Endometrial microvascular endothelial cells (primary cell): ENCODE measurements around the gene TTLL9. TPM values are rescaled to one million over a fixed set of nuclear protein-coding genes. Genes with fewer than 3 reads are reported as not detected.
"Not testable (repeated sequence)": the region's sequence is repeated elsewhere in the genome, so short reads cannot be mapped to it uniquely, and the experiment has no call there.

ENCODE experiments used
- in situ Hi-C: cut with HindIII; loops from 2 replicates; pipeline ENCODE4 v1.10.0; 2017; ENCODE audit warnings: low sequenced_read_pairs, low pct_unique_long_range_greater_than_20kb; ENCODE audit errors: inconsistent ontology term
- total RNA-seq: library from RNA; depleted of rRNA; stranded (reverse); fragments of >200 nt; gene quantifications from one replicate; pipeline ENCODE4 v1.2.3, GENCODE V29; 2015; ENCODE audit errors: inconsistent ontology term

TTLL9 gene
- total RNA-seq, 1 donor from 2014 or later, result not detected

GRCh38 chr20:31927627-31928159 lies 57.3 kb downstream of the TTLL9 start:
- in situ Hi-C loops, result no loop called here

GRCh38 chr20:31929631-31930030 lies 59.2 kb downstream of the TTLL9 start:
- in situ Hi-C loops, result not testable (repeated sequence)

- in situ Hi-C loops, result no loop called here
These were observed 60.3 kb downstream of the TTLL9 start for GRCh38 chr20:31930779-31931178.

- in situ Hi-C loops, result no loop called here
These were observed 63.3 kb downstream of the TTLL9 start for GRCh38 chr20:31933698-31934097.

- in situ Hi-C loops, result no loop called here
These were observed 64.1 kb downstream of the TTLL9 start for GRCh38 chr20:31934491-31934890.

GRCh38 chr20:31934968-31935764 lies 64.7 kb downstream of the TTLL9 start:
- in situ Hi-C loops, result no loop called here

GRCh38 chr20:31936420-31936819 lies 66.0 kb downstream of the TTLL9 start:
- in situ Hi-C loops, result no loop called here

- in situ Hi-C loops, result no loop called here
These were observed 67.4 kb downstream of the TTLL9 start for GRCh38 chr20:31937820-31938219.

GRCh38 chr20:31939661-31940060 lies 69.2 kb downstream of the TTLL9 start:
- in situ Hi-C loops, result no loop called here

GRCh38 chr20:31943052-31943471 lies 72.6 kb downstream of the TTLL9 start:
- in situ Hi-C loops, result no loop called here

- in situ Hi-C loops, result no loop called here
These were observed 74.9 kb downstream of the TTLL9 start for GRCh38 chr20:31945319-31945718.

- in situ Hi-C loops, result no loop called here
These were observed 75.4 kb downstream of the TTLL9 start for GRCh38 chr20:31945785-31946184.

GRCh38 chr20:31948008-31948407 lies 77.6 kb downstream of the TTLL9 start:
- in situ Hi-C loops, result no loop called here

- in situ Hi-C loops, result no loop called here
These were observed 79.6 kb downstream of the TTLL9 start for GRCh38 chr20:31949877-31950646.

GRCh38 chr20:31951203-31951529 lies 80.7 kb downstream of the TTLL9 start:
- in situ Hi-C loops, result no loop called here

GRCh38 chr20:31951530-31952453 lies 81.4 kb downstream of the TTLL9 start, which contains the start of gene PDRG1:
Gene PDRG1 (minus strand): TSS chr20:31952046. CDS start chr20:31951961, 85 bp downstream.
- in situ Hi-C loops, result no loop called here

GRCh38 chr20:31953556-31954148 lies 83.2 kb downstream of the TTLL9 start:
- in situ Hi-C loops, result no loop called here

GRCh38 chr20:31954500-31954899 lies 84.1 kb downstream of the TTLL9 start:
- in situ Hi-C loops, result no loop called here
